Kidney (tissue), 14 donors: ENCODE results near the gene ST6GALNAC6. TPM values are rescaled to one million over a fixed set of nuclear protein-coding genes. Genes with fewer than 3 reads are reported as not detected.
"Not testable (repeated sequence)": the region's sequence is repeated elsewhere in the genome, so short reads cannot be mapped to it uniquely, and the experiment has no call there.

ENCODE experiments used
- DNase-seq, 5 donors: peaks; one replicate each; pipeline ENCODE4 v3.0.0-alpha.2; 2013 to 2020
- FAIRE-seq: peaks from 2 replicates; lab custom pipeline; 2012; peaks lifted over from hg19 to GRCh38; lab: Jason Lieb, UNC
- H3K27ac ChIP-seq, 2 donors: one replicate each; pipeline ENCODE4 v1.7.0; 2013; ENCODE audit warnings: low read depth in 2 of 2, low read length in 2 of 2, inconsistent platforms in 1 of 2
- H3K27me3 ChIP-seq: one replicate; pipeline ENCODE4 v1.7.1; 2013; ENCODE audit warnings: low read length, inconsistent platforms; ENCODE audit not compliant: control insufficient read depth, insufficient read depth
- H3K36me3 ChIP-seq, 3 donors: one replicate each; pipeline versions ENCODE4 v1.7.0 to v1.7.1; 2013; ENCODE audit warnings: low read length in 3 of 3, control low read depth in 1 of 3, inconsistent platforms in 1 of 3; ENCODE audit not compliant: insufficient read depth in 3 of 3, control insufficient read depth in 2 of 3
- H3K4me1 ChIP-seq, 3 donors: one replicate each; pipeline versions ENCODE4 v1.7.0 to v1.7.1; 2013; ENCODE audit warnings: low read length in 3 of 3, inconsistent platforms in 1 of 3, low read depth in 1 of 3; ENCODE audit not compliant: control insufficient read depth in 2 of 3, insufficient read depth in 2 of 3
- H3K4me3 ChIP-seq, 3 donors: one replicate each; pipeline versions ENCODE4 v1.7.0 to v1.8.1; 2013; ENCODE audit warnings: low read length in 3 of 3, control low read depth in 1 of 3, inconsistent platforms in 1 of 3
- H3K9ac ChIP-seq, 3 donors: one replicate each; pipeline versions ENCODE4 v1.7.0 to v1.7.1; 2013; ENCODE audit warnings: low read length in 3 of 3, control low read depth in 1 of 3, inconsistent platforms in 1 of 3
- H3K9me3 ChIP-seq, 3 donors: one replicate each; pipeline versions ENCODE4 v1.7.0 to v1.7.1; 2013; ENCODE audit warnings: low read length in 3 of 3, control low read depth in 1 of 3, inconsistent platforms in 1 of 3; ENCODE audit not compliant: control insufficient read depth in 2 of 3, insufficient read depth in 1 of 3
- intact Hi-C: fragments of 100-400 bp; cut with DNase I; formaldehyde crosslinking; loops from one replicate; pipeline ENCODE4 v1.11.1; 2022
- polyA plus RNA-seq: library from polyadenylated mRNA; stranded (reverse); fragments of 350-450 nt; fragmentation: Illumina TruSeq; extraction: RNeasy Lipid Tissue Mini Kit (QIAGEN cat#74804); gene quantifications from one replicate; pipeline ENCODE4 v1.2.3, GENCODE V29; 2014; ENCODE audit warnings: low read depth, low replicate concordance; ENCODE audit not compliant: insufficient read depth
- total RNA-seq: library from RNA; stranded (reverse); fragmentation: NEBNext Ultra II Directional; extraction: Animal tissue kit (Norgen Biotek cat#: 25700); gene quantifications from one replicate; pipeline ENCODE4 v1.2.1, GENCODE V29; 2021
- TF ChIP-seq, protein P1 (sequence below): IDR thresholded peaks from 3 replicates; pipeline ENCODE4 v1.5.1; 2012; ENCODE audit warnings: mild to moderate bottlenecking, moderate library complexity, borderline replicate concordance; ENCODE audit not compliant: insufficient read depth; ENCODE audit errors: extremely low read depth
- donor health status: control.
- donor health status: control.
- donor health status: control.
- donor health status: control.
- donor health status: control.
- donor health status: DM: yes; HTN: yes; CAD: no.
- donor health status: Normal renal cell carcinoma (clear cell type).

Gene ST6GALNAC6
- total and polyA plus RNA-seq, 2 donors from 2014 or later: 74.6 to 75.0 TPM

DNA sequence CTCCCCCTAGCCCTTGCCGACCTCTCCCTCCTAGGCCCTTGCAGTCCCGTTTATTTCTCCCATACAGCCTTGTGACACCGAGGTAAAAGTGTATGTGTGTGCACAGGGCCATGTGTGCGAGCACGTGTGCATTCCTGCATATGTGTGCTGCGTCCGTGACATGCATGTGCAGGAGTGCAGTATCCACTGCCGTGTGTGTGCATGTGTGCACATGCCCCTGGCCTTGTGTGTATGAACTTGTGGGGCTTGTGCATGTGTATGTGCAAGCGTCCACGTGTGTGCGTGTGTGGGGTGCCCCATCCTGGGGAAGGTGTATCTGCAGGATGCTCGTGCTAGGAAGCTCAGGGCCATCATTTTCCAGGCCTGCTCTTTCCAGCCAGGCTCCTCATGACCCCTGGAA is 28.5 kb downstream of the ST6GALNAC6 start:
- peaks cover 0 to 3% (median 0%) of the 10 kb centered on the region in 3 donors for H3K36me3 ChIP-seq
- intact Hi-C loops: no loop called here
- no peak for DNase-seq
- FAIRE-seq: no peak
- H3K4me1 ChIP-seq: peaks cover 0 to 11% (median under 1%) of the 10 kb centered on the region in 3 donors
- H3K4me3 ChIP-seq: no peak overlapping the region
- TF ChIP-seq, protein P1, sequence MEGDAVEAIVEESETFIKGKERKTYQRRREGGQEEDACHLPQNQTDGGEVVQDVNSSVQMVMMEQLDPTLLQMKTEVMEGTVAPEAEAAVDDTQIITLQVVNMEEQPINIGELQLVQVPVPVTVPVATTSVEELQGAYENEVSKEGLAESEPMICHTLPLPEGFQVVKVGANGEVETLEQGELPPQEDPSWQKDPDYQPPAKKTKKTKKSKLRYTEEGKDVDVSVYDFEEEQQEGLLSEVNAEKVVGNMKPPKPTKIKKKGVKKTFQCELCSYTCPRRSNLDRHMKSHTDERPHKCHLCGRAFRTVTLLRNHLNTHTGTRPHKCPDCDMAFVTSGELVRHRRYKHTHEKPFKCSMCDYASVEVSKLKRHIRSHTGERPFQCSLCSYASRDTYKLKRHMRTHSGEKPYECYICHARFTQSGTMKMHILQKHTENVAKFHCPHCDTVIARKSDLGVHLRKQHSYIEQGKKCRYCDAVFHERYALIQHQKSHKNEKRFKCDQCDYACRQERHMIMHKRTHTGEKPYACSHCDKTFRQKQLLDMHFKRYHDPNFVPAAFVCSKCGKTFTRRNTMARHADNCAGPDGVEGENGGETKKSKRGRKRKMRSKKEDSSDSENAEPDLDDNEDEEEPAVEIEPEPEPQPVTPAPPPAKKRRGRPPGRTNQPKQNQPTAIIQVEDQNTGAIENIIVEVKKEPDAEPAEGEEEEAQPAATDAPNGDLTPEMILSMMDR: no peak
- H3K9me3 ChIP-seq: no peaks in the 10 kb centered on the region
- no peak overlapping the region for H3K9ac ChIP-seq
- H3K27me3 ChIP-seq: no peaks in the 10 kb centered on the region
- no peak overlapping the region for H3K27ac ChIP-seq

DNA sequence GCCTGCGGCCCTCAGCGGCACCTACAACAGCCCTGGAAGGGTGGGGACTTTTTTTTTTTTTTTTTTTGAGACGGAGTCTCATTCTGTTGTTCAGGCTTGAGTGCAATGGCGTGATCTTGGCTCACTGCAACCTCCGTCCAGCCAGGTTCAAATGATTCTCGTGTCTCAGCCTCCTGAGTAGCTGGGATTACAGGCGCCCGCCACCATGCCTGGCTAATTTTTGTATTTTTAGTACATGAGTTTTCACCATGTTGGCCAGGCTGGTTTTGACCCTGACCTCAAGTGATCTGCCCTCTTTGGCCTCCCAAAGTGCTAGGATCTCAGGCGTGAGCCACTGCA is 29.3 kb downstream of the ST6GALNAC6 start:
- H3K27me3 ChIP-seq, H3K9me3 ChIP-seq, intact Hi-C loops, H3K4me3 ChIP-seq, FAIRE-seq, H3K27ac ChIP-seq, H3K36me3 ChIP-seq, DNase-seq, H3K9ac ChIP-seq: not testable (repeated sequence)
- peaks cover 2 to 12% (median 3%) of the 10 kb centered on the region in 3 donors for H3K4me1 ChIP-seq

DNA sequence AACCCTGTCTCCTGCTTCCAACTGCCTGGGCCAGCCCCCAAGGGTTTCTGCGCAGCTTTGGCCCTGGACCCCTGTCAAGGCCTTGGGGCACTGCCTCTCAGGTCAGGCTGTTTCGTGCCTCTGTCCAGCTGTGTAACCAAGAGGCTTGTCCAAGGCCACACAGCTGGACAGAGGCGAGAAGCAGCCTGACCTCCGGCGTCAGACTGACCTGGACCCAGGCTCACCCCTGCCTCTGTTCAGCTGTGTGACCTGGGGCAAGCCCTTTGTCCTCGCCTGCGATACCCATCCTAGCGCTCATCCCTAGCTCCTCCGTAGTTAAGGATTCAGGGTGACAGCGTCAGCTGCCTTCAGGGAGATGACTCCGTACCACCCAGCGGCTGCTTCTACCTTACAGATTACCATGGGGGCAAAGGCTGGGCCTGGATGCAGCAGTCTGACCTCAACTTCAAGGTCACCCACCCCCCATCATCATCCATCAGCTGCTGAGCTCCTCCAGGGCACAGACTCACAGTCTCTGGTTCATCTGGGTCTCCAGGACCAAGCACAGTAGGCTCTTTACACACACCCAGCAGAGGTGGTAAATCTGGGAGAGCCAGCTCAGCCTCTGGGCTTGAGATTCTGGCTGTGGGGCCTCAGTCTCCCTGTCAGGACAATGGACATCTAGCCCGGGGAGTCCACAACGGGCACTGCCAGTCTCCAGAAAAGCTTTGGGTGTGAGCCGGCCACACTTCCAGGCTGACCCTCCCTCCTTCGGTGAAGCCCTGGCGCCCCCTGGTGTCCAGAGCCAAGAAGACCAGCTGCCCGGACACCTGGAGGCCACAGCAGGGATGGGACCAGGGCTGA is 29.9 kb downstream of the ST6GALNAC6 start:
- no peak overlapping the region for H3K27ac ChIP-seq
- H3K9me3 ChIP-seq: no peaks in the 10 kb centered on the region
- FAIRE-seq (no peak), DNase-seq (peak; percentile 88 to 96 (median 93))
- no peaks in the 10 kb centered on the region for H3K27me3 ChIP-seq
- TF ChIP-seq, protein P1: peak; percentile 89
- H3K4me3 ChIP-seq: no peak overlapping the region
- intact Hi-C loops: no loop called here
- peaks cover 0 to 3% (median 0%) of the 10 kb centered on the region in 3 donors for H3K36me3 ChIP-seq
- H3K4me1 ChIP-seq: peaks cover 2 to 18% (median 4%) of the 10 kb centered on the region in 3 donors
- H3K9ac ChIP-seq: no peak overlapping the region

DNA sequence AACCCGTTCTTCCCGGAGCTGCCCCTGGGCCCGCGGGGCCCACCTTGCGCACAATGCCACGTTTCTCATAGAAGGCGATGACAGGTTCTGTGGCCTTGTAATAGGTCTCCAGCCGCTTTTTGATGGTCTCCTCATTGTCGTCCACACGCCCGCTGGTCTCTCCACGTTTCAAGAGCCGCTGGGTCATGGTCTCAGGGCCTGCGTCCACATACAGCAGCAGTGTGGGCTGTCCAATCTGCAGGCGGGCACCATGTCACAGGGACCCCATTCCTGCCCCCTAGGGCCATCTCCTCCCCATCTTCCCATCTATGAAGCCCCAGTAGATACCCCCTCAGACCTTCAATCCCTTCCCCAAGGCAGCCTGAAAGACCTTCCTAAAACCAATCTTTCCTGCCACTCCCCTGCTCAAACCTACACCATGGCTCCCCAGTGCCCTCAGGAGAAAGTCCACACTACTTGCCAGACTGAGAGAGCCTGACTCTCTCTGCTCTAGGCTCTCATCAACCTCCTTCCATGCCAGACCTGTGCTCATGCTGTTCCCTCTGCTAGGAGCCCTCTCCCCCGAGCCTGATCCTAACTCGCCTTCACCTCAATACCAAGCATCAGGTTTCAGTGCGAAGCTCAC is 31.0 kb downstream of the ST6GALNAC6 start:
- intact Hi-C loops: no loop called here
- Histone ChIP-seq H3K27me3 (no peaks in the 10 kb centered on the region), H3K9me3 (no peaks in the 10 kb centered on the region), H3K9ac (no peak overlapping the region), H3K36me3 (peaks cover 0 to 3% (median 0%) of the 10 kb centered on the region in 3 donors), H3K27ac (no peak overlapping the region), H3K4me1 (peaks cover 2 to 18% (median 4%) of the 10 kb centered on the region in 3 donors), H3K4me3 (no peak overlapping the region)
- TF ChIP-seq, protein P1: no peak
- DNase-seq (no peak), FAIRE-seq (no peak)
